ENCODE results near the gene TEN1. TPM values are rescaled to one million over a fixed set of nuclear protein-coding genes. Genes with fewer than 3 reads are reported as not detected.
A peak's percentile ranks its signal among the peaks of the same experiment; 100 is the strongest.

The TEN1 gene
- total and polyA plus RNA-seq, 2 of the 13 experiments (the other 11 are each of a cell fraction or from before 2014, with no cell fraction given), result 18.0 to 21.3 TPM

- peak; percentile 47 for TF ChIP-seq RERE (CRISPR knock-in tag; IDR thresholded peaks at IDR 0.05; ENCODE audit: low read depth)
- peak; percentile 94 for TF ChIP-seq SKIL (CRISPR knock-in tag; IDR thresholded peaks at IDR 0.05; ENCODE audit: borderline replicate concordance)
- TF ChIP-seq PRDM4 (CRISPR knock-in tag; IDR thresholded peaks at IDR 0.05; ENCODE audit: borderline replicate concordance), result 0 out of 2 replicates have a peak, but pooled peaks have one; percentile 88
- peak; percentile 54; the same call in 1 of the 2 replicates for TF ChIP-seq ZNF460 (CRISPR knock-in tag; IDR thresholded peaks at IDR 0.05; ENCODE audit: borderline replicate concordance)
- peak; percentile 79 for TF ChIP-seq RXRB (CRISPR knock-in tag; IDR thresholded peaks at IDR 0.05; ENCODE audit: borderline replicate concordance)
- TF ChIP-seq GATAD2A (CRISPR knock-in tag; IDR thresholded peaks at IDR 0.05), result peak; percentile 87
- TF ChIP-seq ZNF879 (CRISPR knock-in tag; IDR thresholded peaks at IDR 0.05), result peak; percentile 95; the same call in 1 of the 2 replicates
- peak; percentile 91; the same call in 1 of the 2 replicates for TF ChIP-seq ZNF850 (CRISPR knock-in tag; conservative IDR thresholded peaks at IDR 0.05)
- peak; percentile 95 for TF ChIP-seq MAZ (IDR thresholded peaks at IDR 0.05; ENCODE audit: borderline replicate concordance, low read depth, low read length)
- peak; percentile 95 for TF ChIP-seq MAZ (CRISPR knock-in tag; IDR thresholded peaks at IDR 0.05; ENCODE audit: low read depth)
- peak; percentile 76 for TF ChIP-seq BCL3 (CRISPR knock-in tag; IDR thresholded peaks at IDR 0.05)
- peak; percentile 39 for TF ChIP-seq TEAD3 (CRISPR knock-in tag; optimal IDR thresholded peaks at IDR 0.05; ENCODE audit: borderline replicate concordance)
- TF ChIP-seq SIN3B (IDR thresholded peaks at IDR 0.05; ENCODE audit: low read length), result 0 out of 2 replicates have a peak, but pooled peaks have one; percentile 17
- TF ChIP-seq, protein P1, sequence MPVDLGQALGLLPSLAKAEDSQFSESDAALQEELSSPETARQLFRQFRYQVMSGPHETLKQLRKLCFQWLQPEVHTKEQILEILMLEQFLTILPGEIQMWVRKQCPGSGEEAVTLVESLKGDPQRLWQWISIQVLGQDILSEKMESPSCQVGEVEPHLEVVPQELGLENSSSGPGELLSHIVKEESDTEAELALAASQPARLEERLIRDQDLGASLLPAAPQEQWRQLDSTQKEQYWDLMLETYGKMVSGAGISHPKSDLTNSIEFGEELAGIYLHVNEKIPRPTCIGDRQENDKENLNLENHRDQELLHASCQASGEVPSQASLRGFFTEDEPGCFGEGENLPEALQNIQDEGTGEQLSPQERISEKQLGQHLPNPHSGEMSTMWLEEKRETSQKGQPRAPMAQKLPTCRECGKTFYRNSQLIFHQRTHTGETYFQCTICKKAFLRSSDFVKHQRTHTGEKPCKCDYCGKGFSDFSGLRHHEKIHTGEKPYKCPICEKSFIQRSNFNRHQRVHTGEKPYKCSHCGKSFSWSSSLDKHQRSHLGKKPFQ (CRISPR knock-in tag; IDR thresholded peaks at IDR 0.05; ENCODE audit: insufficient replicate concordance), result peak; percentile 83
- peak; percentile 36; the same call in 1 of the 2 replicates for TF ChIP-seq STAG1 (CRISPR knock-in tag; IDR thresholded peaks at IDR 0.05)
These were observed at the start of gene TEN1, which contains the start of gene ACOX1 (continued) for GRCh38 chr17:75978938-75979704.

Data from HepG2 (cell line).